Pulmonary artery endothelial cell (primary cell): ENCODE measurements around the gene PFKL. TPM values are rescaled to one million over a fixed set of nuclear protein-coding genes. Genes with fewer than 3 reads are reported as not detected.
"Not testable (repeated sequence)": the region's sequence is repeated elsewhere in the genome, so short reads cannot be mapped to it uniquely, and the experiment has no call there.

Experiments
- DNase-seq: peaks from one replicate; pipeline ENCODE4 v3.0.0-alpha.2; 2011; ENCODE audit warnings: low read depth, low spot score
- total RNA-seq: library from RNA; depleted of rRNA; stranded (reverse); fragments of >200 nt; gene quantifications from 2 replicates; pipeline ENCODE4 v1.2.3, GENCODE V29; 2014

The PFKL gene
- total RNA-seq, 1 donor from 2014 or later = 317 TPM

- DNase-seq = no peak
These were observed 24.8 kb upstream of the PFKL start for GRCh38 chr21:44275041-44275440.

GRCh38 chr21:44279354-44280260 is 20.2 kb upstream of the PFKL start:
- DNase-seq = no peak

DNA sequence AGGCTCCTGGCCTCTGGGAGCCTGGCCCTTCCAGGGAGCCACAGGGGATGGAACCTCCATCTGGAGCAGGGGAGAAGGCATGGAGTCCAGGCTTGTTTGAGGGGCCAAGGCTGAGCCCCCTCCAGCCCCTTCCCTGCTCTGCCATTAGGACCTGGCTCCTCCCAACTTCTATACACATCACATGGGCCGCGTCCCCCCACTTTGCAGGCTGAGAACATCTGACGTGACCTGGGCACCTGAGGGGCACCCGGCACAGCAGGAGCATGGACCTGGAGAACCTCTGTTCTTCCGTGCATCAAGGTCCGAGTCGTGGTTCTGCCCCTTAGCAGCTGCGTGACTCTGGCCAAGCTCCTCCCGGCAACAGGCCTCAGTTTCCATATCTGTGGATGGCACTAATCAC is 18.1 kb upstream of the PFKL start:
- no peak for DNase-seq

DNA sequence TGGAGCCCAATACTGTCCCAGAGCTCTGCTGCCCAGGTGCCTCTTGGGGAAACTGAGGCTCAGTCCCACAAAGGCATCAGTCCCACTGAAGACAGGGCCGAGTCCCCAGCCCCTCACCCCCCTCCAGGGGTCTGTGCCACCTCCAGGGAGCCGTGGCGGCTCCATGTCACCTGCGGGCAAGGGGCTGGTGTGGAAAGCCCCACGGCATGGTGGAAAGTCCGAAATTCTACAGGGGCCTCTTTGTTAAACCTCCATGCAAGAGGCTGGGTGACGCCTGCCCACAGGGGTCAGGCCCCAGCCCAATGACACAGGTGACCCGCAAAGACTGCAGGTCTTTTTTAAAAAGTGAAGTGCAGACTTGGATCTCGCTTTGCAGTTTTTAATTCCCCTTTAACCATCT is 17.5 kb upstream of the PFKL start:
- no peak for DNase-seq

- not testable (repeated sequence) for DNase-seq
These were observed 16.6 kb upstream of the PFKL start for GRCh38 chr21:44283211-44283785.

DNA sequence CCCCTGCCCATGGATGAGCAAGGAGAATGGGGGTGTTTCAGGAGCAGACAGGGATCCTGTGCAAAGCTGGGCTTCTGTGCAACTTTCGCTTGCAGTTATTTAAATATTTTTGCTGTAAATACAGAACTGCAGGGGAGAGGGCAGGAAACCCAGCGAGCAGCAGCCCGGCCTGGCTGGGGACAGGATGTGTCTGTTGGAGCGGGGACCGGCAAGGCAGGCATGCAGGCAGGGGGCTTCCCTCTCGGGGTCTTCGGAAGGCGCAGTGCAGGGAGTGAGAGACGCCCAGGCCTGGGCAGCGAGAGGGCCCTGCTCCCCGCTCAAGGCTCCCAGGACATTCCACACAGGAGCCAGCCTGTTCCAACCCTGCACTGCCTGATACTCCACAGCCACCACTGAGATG is 15.9 kb upstream of the PFKL start:
- DNase-seq = no peak

- no peak for DNase-seq
These were observed 14.5 kb upstream of the PFKL start, which contains the start of gene AIRE for GRCh38 chr21:44285138-44285992. Gene AIRE, plus strand, starts transcription at chr21:44285876. Its CDS starts 131 bp downstream, at chr21:44286007.

GRCh38 chr21:44286086-44286715 is 13.7 kb upstream of the PFKL start:
- DNase-seq = no peak

DNA sequence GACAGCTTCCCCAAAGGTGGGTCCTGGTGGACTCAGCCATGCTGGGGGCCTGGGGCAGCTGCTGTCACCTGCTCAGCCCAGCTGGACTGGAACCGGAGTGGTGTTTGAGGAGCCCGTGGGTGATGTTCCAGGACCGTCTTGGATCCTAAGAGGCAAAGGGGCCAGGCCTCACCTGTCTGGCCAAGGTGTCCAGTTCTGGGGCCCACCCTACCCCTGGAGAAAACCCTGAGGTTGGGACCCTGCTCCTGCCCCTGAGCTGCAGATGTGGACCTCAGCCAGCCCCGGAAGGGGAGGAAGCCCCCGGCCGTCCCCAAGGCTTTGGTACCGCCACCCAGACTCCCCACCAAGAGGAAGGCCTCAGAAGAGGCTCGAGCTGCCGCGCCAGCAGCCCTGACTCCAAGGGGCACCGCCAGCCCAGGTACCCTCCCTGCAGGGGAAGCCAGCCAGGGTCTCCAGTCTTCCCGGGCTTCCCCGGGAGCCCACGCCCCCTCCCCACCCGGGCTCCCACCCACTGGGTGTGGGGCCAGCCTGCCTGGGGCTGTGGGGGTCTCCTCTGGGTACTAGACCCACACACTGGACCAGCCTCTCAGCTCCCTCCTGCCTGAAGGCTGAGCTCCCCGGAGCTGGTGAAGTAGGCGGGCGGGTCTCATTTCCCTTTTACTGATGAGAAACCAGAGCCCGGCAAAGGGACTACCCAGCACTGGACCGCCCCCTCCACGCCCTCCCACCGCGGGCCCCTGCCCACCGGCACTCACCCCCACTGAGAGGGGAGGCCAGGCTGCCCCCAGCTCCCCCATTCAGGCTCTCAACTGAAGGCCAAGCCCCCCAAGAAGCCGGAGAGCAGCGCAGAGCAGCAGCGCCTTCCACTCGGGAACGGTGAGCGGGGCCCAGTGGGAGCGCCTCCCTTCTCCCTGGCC is 12.9 kb upstream of the PFKL start:
- no peak for DNase-seq

- DNase-seq = no peak
These were observed 11.4 kb upstream of the PFKL start for GRCh38 chr21:44288251-44289110.

GRCh38 chr21:44289381-44290010 is 10.4 kb upstream of the PFKL start:
- no peak for DNase-seq

DNA sequence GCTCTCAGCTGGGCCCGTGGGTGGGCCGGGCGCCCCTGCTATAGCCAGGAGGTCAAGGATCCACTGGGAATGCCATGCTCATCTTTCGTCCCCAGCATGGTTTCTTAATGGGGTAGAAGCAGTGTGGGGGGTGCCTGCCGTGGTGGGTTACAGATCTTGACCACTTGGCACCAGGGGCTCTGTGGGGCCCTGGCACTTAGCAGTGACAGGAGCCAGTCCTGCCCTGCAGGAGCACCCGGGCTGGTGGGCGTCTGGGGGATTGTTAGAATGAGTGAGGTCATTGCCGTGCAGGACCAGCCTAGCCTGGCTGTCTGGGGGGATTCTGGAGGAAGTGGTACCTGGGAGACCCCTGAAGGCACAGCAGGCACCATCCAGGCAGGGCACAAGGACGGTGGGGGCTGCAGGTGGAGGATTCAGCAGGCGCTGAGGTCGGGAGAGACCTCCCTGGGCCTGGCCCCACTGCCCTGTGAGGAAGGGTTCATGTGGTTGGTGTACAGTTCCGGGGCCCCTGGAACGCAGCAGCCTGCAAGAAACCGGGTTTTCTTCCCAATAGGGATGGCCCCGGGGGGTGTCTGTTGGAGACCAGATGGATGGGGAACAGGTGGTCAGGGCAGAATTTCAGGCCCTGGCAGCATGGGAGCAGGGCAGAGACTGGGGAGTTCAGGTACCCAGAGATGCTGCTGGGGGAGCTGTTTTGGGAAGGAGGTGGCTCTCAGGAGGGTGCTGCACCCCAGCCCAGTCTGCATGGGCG is 9.4 kb upstream of the PFKL start:
- DNase-seq = no peak

GRCh38 chr21:44291078-44291935 is 8.5 kb upstream of the PFKL start:
- no peak for DNase-seq

- no peak for DNase-seq
These were observed 7.7 kb upstream of the PFKL start for GRCh38 chr21:44291936-44292811.

DNA sequence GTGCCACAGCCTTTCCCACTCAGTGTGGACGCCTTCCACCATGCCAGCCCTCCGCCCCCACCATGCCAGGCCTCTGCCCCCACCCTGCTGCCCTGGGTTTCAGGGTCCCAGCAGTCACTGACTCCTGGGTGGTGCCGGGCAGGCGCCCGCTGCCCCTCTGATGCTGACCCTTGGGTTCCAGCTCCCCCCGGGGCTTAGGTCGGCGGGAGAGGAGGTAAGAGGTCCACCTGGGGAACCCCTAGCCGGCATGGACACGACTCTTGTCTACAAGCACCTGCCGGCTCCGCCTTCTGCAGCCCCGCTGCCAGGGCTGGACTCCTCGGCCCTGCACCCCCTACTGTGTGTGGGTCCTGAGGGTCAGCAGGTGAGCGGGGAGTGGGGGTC is 7.0 kb upstream of the PFKL start:
- no peak for DNase-seq

DNA sequence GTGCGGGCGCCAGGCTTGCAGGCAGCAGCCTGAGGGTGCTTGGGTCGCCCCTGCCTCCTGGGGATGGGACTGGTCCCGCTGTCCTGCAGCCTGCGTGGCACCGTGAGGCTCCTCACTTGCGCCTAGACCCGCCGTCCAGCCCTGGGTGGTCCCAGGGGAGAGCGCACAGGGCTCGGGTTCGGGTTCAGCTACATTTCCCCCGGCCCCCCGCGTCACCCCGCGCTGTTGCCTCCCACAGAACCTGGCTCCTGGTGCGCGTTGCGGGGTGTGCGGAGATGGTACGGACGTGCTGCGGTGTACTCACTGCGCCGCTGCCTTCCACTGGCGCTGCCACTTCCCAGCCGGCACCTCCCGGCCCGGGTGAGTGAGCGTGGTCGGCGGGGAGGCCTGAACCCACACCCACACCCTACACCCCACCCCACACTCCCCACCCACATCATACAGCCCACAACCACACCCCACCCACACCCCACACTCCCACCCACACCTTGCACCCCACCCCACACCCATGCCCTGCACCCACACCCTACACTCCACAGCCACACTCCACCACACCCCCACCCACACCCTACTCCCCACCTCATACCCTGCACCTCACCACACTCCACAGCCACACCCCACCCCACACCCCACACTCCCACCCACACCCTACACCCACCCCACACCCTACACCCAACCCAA is 6.2 kb upstream of the PFKL start:
- no peak for DNase-seq
